Smooth muscle cell (in vitro differentiated cells): Measurements from ENCODE around the gene U2AF2. TPM values are rescaled to one million over a fixed set of nuclear protein-coding genes. Genes with fewer than 3 reads are reported as not detected.

Experiments used
- DNase-seq: peaks from one replicate; lab custom pipeline; 2025; ENCODE audit not compliant: unreplicated experiment; lab: John Stamatoyannopoulos, UW
- H2AFZ ChIP-seq: fragments of 200-600 bp; sonication (generic); 2 replicates; pipeline ENCODE4 v1.6.0; 2016; ENCODE audit warnings: antibody characterized with exemption, low read depth, mild to moderate bottlenecking
- H3F3A ChIP-seq: fragments of 200-600 bp; sonication (generic); 2 replicates; pipeline ENCODE4 v1.6.0; 2017; ENCODE audit warnings: antibody characterized with exemption, low read depth
- H3K27ac ChIP-seq: fragments of 200-600 bp; sonication (generic); 2 replicates; pipeline ENCODE4 v1.5.1; 2016; ENCODE audit warnings: low read depth, mild to moderate bottlenecking
- H3K27me3 ChIP-seq: fragments of 200-600 bp; sonication (generic); 2 replicates; pipeline ENCODE4 v1.6.1; 2016; ENCODE audit warnings: low read depth, mild to moderate bottlenecking
- H3K36me3 ChIP-seq: fragments of 200-600 bp; sonication (generic); 2 replicates; pipeline ENCODE4 v1.5.1; 2016; ENCODE audit warnings: low read depth
- H3K4me1 ChIP-seq: fragments of 200-600 bp; sonication (generic); 2 replicates; pipeline ENCODE4 v1.5.1; 2016; ENCODE audit warnings: low read depth
- H3K4me2 ChIP-seq: fragments of 200-600 bp; sonication (generic); 2 replicates; pipeline ENCODE4 v1.6.0; 2016; ENCODE audit warnings: mild to moderate bottlenecking
- H3K4me3 ChIP-seq: fragments of 200-600 bp; sonication (generic); 2 replicates; pipeline ENCODE4 v1.5.1; 2016; ENCODE audit warnings: mild to moderate bottlenecking
- H3K79me2 ChIP-seq: fragments of 200-600 bp; sonication (generic); 2 replicates; pipeline ENCODE4 v1.6.0; 2016; ENCODE audit warnings: low read depth, mild to moderate bottlenecking
- H3K9ac ChIP-seq: fragments of 200-600 bp; sonication (generic); 2 replicates; pipeline ENCODE4 v1.6.0; 2016; ENCODE audit warnings: low read depth
- H3K9me3 ChIP-seq: fragments of 200-600 bp; sonication (generic); replicated peaks from 2 replicates; pipeline ENCODE4 v1.5.1; 2016; ENCODE audit warnings: low read depth
- H4K20me1 ChIP-seq: fragments of 200-600 bp; sonication (generic); 2 replicates; pipeline ENCODE4 v1.6.0; 2016; ENCODE audit warnings: low read depth
- WGBS: methylation state at CpG from one replicate; pipeline ENCODE4 v1.1.7; 2016; ENCODE audit warnings: low lambda C conversion rate; 5-methylcytosine and 5-hydroxymethylcytosine counted together
- polyA plus RNA-seq: library from polyadenylated mRNA; unstranded; fragments of >200 nt; fragmentation: Nextera tagmentation; extraction: Ambion mirVana; gene quantifications from 2 replicates; pipeline ENCODE4 v1.2.1, GENCODE V29; 2016
- total RNA-seq: library from RNA; depleted of rRNA; stranded (reverse); fragments of >200 nt; gene quantifications from 2 replicates; pipeline ENCODE4 v1.2.3, GENCODE V29; 2014
- TF ChIP-seq, protein P1 (sequence below): fragments of 200-600 bp; sonication (generic); IDR thresholded peaks from 2 replicates; pipeline ENCODE4 v1.5.1; 2017; ENCODE audit warnings: borderline replicate concordance, mild to moderate bottlenecking, antibody characterized with exemption; ENCODE audit not compliant: insufficient read depth, poor library complexity, severe bottlenecking

The U2AF2 gene
- total and polyA plus RNA-seq, 2 experiments from 2014 or later = 8.4 to 70.7 TPM

DNA sequence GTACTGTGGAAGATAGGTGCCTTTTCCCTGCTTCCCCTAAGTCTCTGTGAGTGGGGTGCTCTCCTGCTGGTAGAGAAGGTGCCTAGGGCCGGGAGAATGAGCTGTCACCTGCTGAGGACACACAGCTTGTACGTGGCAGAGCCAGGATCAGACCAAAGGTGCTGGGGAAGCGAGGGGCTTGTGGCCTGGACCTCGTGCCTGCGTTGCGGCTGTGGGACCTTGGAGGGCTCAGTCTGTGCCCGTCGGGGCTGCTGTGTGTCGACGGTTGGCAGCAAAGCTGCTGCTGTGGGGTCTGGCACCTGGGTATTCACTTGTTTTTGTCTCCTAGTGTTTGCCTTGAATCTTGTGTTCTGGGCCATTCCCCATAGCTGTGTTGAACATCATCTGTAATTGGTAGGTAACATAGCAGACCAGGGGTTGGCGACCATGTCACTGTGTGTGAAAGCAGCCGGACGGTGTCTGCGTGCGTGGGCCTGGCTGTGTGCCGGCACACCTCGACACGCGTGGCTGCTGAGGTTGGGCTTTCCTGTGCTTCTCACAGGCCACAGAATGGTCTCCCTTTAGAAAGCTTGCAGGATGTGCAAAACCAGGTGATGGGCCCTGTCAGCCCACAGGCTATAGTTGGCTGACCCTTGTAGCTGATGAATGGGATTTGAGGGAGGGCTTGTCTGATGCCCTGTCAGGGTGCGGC, 9.2 kb downstream of the U2AF2 start:
- Histone ChIP-seq H3K4me1 (no peaks in the 10 kb centered on the region), H3F3A (no peaks in the 10 kb centered on the region), H3K9ac (no peak overlapping the region), H3K27me3 (no peaks in the 10 kb centered on the region), H3K9me3 (no peaks in the 10 kb centered on the region), H4K20me1 (peaks cover 95% of the 10 kb centered on the region), H3K4me3 (no peak overlapping the region), H2AFZ (no peak overlapping the region), H3K4me2 (no peak overlapping the region), H3K79me2 (peaks cover 86% of the 10 kb centered on the region), H3K27ac (no peak overlapping the region), H3K36me3 (peaks cover 6% of the 10 kb centered on the region)
- TF ChIP-seq, protein P1, sequence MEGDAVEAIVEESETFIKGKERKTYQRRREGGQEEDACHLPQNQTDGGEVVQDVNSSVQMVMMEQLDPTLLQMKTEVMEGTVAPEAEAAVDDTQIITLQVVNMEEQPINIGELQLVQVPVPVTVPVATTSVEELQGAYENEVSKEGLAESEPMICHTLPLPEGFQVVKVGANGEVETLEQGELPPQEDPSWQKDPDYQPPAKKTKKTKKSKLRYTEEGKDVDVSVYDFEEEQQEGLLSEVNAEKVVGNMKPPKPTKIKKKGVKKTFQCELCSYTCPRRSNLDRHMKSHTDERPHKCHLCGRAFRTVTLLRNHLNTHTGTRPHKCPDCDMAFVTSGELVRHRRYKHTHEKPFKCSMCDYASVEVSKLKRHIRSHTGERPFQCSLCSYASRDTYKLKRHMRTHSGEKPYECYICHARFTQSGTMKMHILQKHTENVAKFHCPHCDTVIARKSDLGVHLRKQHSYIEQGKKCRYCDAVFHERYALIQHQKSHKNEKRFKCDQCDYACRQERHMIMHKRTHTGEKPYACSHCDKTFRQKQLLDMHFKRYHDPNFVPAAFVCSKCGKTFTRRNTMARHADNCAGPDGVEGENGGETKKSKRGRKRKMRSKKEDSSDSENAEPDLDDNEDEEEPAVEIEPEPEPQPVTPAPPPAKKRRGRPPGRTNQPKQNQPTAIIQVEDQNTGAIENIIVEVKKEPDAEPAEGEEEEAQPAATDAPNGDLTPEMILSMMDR = no peak
- DNase-seq = no peak
- 92% methylated on average over 20 of the region's 20 CpGs for WGBS

DNA sequence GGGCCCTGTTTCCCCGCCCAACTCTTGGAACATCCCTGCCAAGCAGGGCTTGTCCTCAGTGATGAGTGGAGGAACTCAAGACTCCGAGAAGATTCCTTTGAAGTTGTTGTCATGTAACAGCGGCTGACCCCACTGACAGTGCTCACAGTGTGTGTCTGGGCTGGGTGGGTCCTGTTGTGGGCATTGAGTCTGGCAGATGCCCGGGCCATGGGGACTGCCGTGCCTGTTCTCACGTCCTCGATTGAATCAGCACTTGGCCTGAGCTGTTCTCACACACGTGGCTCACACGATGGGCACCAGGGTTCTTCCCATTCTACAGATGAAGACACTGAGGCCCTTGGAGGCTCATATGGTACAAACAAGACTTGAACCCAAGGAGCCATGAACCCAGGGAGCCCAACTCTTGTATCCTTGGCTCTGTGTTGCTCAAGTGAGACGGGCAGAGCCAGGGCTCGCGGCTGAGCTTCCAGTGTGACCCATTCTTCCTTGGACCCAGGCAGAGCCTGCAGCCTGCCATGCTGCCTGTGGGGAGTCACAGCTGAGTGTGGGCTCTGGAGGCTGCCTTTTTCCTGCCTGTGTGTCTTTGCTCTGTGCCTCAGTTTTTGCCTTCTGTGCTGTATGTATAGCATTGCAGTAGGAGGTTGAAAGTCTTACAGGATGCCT, 11.6 kb downstream of the U2AF2 start:
- TF ChIP-seq, protein P1 = no peak
- Histone ChIP-seq H2AFZ (no peak overlapping the region), H3K27ac (no peak overlapping the region)

GRCh38 chr19:55667006-55667381, 12.2 kb downstream of the U2AF2 start:
- H3K9me3 ChIP-seq = no peaks in the 10 kb centered on the region
- no peaks in the 10 kb centered on the region for H3F3A ChIP-seq
- peaks cover 86% of the 10 kb centered on the region for H3K79me2 ChIP-seq
- no peak overlapping the region for H2AFZ ChIP-seq
- H3K4me1 ChIP-seq = no peaks in the 10 kb centered on the region
- no peak overlapping the region for H3K27ac ChIP-seq
- H4K20me1 ChIP-seq = peaks cover 98% of the 10 kb centered on the region
- peaks cover 6% of the 10 kb centered on the region for H3K36me3 ChIP-seq
- 100% methylated on average over 4 of the region's 4 CpGs for WGBS
- no peak overlapping the region for H3K9ac ChIP-seq
- no peaks in the 10 kb centered on the region for H3K27me3 ChIP-seq
- no peak for DNase-seq
- TF ChIP-seq, protein P1 = no peak
- H3K4me2 ChIP-seq = no peak overlapping the region
- H3K4me3 ChIP-seq = no peak overlapping the region

More for the DNA sequence above, 11.6 kb downstream of the U2AF2 start:
- Histone ChIP-seq H4K20me1 (peaks cover 97% of the 10 kb centered on the region), H3K36me3 (peaks cover 6% of the 10 kb centered on the region), H3K79me2 (peaks cover 86% of the 10 kb centered on the region), H3F3A (no peaks in the 10 kb centered on the region), H3K4me2 (no peak overlapping the region), H3K4me1 (no peaks in the 10 kb centered on the region), H3K4me3 (no peak overlapping the region), H3K9me3 (no peaks in the 10 kb centered on the region), H3K9ac (no peak overlapping the region), H3K27me3 (no peaks in the 10 kb centered on the region)
- no peak for DNase-seq
- 99% methylated on average over 12 of the region's 12 CpGs for WGBS
